SU-DHL-6 (cell line): ENCODE results near the gene TMEM190.
"Not testable (repeated sequence)": the region's sequence is repeated elsewhere in the genome, so short reads cannot be mapped to it uniquely, and the experiment has no call there.

Experiments used
- EZH2phosphoT487 ChIP-seq: fragments of 200-600 bp; sonication (generic), shearing (Covaris generic); conservative IDR thresholded peaks from 2 replicates; pipeline ENCODE4 v1.6.1; 2018; ENCODE audit warnings: mild to moderate bottlenecking, antibody characterized with exemption, low read length, moderate library complexity, mixed read lengths
- TF ChIP-seq, protein P1 (sequence below): fragments of 200-600 bp; sonication (generic); IDR thresholded peaks from one replicate; pipeline ENCODE4 v1.5.1; 2017; ENCODE audit warnings: antibody characterized with exemption, mild to moderate bottlenecking, low read length, moderate library complexity; ENCODE audit not compliant: insufficient read depth, poor library complexity, severe bottlenecking

GRCh38 chr19:55421281-55421680 lies 44.7 kb downstream of the TMEM190 start:
- not testable (repeated sequence) for TF ChIP-seq EZH2phosphoT487
- TF ChIP-seq, protein P1, sequence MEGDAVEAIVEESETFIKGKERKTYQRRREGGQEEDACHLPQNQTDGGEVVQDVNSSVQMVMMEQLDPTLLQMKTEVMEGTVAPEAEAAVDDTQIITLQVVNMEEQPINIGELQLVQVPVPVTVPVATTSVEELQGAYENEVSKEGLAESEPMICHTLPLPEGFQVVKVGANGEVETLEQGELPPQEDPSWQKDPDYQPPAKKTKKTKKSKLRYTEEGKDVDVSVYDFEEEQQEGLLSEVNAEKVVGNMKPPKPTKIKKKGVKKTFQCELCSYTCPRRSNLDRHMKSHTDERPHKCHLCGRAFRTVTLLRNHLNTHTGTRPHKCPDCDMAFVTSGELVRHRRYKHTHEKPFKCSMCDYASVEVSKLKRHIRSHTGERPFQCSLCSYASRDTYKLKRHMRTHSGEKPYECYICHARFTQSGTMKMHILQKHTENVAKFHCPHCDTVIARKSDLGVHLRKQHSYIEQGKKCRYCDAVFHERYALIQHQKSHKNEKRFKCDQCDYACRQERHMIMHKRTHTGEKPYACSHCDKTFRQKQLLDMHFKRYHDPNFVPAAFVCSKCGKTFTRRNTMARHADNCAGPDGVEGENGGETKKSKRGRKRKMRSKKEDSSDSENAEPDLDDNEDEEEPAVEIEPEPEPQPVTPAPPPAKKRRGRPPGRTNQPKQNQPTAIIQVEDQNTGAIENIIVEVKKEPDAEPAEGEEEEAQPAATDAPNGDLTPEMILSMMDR, result not testable (repeated sequence)
